ENCODE measurements around the gene GOLGA6L7. TPM values are rescaled to one million over a fixed set of nuclear protein-coding genes. Genes with fewer than 3 reads are reported as not detected.
"Not testable (repeated sequence)": the region's sequence is repeated elsewhere in the genome, so short reads cannot be mapped to it uniquely, and the experiment has no call there.

The GOLGA6L7 gene
- total and polyA plus RNA-seq, 2 experiments from 2014 or later: 0.47 TPM; not detected in 1

DNA sequence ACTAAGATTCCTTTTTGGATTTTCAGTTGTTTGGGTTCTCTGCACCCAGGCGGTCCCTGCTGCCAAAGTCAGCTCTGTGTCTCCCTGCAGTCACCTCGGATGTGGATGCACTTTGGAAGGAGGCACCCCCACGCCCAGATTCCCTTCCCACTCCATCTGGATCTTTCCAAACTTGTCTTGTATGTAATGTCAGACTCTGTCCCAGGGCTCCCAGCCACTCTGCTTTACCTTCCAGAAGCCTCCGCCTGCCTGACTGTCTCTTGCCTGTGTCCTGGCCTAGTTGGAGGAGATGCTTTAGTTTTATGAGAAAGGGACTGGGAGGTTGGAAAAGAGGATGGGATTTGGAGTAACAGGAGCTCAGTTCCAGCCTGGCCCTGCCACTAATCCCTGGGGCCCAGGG lies 41.8 kb upstream of the GOLGA6L7 start:
- H3K27ac Mint-ChIP-seq; H3K4me2 ChIP-seq; H3F3A ChIP-seq (replicated peaks; ENCODE audit: low read depth); H3K36me3 Mint-ChIP-seq (ENCODE audit: low read depth); H3K79me2 ChIP-seq (replicated peaks; ENCODE audit: insufficient read depth); H3K4me1 ChIP-seq (ENCODE audit: insufficient read depth); H3K4me3 ChIP-seq; H3K27ac ChIP-seq (ENCODE audit: low read depth); H3K9me3 Mint-ChIP-seq; H4K20me1 ChIP-seq (replicated peaks; ENCODE audit: insufficient read depth); H3K9me2 ChIP-seq (ENCODE audit: insufficient read depth); ATAC-seq; DNase-seq (ENCODE audit: low spot score); H3K4me3 Mint-ChIP-seq; H3K36me3 ChIP-seq (ENCODE audit: insufficient read depth); H2AFZ ChIP-seq: not testable (repeated sequence)
- Mint-ChIP-seq H3K4me1 (peaks cover 15% of the 10 kb centered on the region), H3K27me3 (ENCODE audit: insufficient read depth, low read depth, poor library complexity) (peaks cover 16% of the 10 kb centered on the region)
- peaks cover 17% of the 10 kb centered on the region for H3K27me3 ChIP-seq (ENCODE audit: insufficient read depth)

DNA sequence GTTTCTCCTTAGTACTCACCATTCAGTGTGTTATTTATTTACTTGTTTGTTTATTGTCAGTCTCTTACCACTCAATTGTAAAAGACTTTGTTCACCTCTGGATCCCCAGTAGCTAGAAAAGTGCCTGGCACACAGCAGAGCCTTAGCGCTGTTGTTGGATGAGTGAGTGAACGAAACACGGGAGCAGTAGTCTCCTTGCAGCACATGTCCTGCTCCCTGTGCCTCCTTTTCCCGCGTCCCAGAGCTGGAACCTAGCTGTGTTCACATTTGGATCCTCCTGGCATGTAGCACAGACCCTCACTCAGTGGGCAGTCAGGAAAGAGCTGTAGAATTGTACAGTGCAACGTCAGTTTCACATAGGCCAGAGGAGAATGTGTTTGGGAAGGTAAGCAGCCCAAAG lies 41.4 kb upstream of the GOLGA6L7 start:
- H4K20me1 ChIP-seq (replicated peaks; ENCODE audit: insufficient read depth); H3K4me3 ChIP-seq; DNase-seq (ENCODE audit: low spot score); H3K4me1 ChIP-seq (ENCODE audit: insufficient read depth); H3K9me2 ChIP-seq (ENCODE audit: insufficient read depth); H3K36me3 ChIP-seq (ENCODE audit: insufficient read depth); H3K79me2 ChIP-seq (replicated peaks; ENCODE audit: insufficient read depth); H3K36me3 Mint-ChIP-seq (ENCODE audit: low read depth); H3K27ac Mint-ChIP-seq; H3K4me3 Mint-ChIP-seq; H3K9me3 Mint-ChIP-seq; H3K4me2 ChIP-seq; H2AFZ ChIP-seq; ATAC-seq; H3K27ac ChIP-seq (ENCODE audit: low read depth); H3F3A ChIP-seq (replicated peaks; ENCODE audit: low read depth): not testable (repeated sequence)
- peaks cover 21% of the 10 kb centered on the region for H3K27me3 ChIP-seq (ENCODE audit: insufficient read depth)
- H3K4me1 Mint-ChIP-seq: peaks cover 18% of the 10 kb centered on the region
- peaks cover 20% of the 10 kb centered on the region for H3K27me3 Mint-ChIP-seq (ENCODE audit: insufficient read depth, low read depth, poor library complexity)

DNA sequence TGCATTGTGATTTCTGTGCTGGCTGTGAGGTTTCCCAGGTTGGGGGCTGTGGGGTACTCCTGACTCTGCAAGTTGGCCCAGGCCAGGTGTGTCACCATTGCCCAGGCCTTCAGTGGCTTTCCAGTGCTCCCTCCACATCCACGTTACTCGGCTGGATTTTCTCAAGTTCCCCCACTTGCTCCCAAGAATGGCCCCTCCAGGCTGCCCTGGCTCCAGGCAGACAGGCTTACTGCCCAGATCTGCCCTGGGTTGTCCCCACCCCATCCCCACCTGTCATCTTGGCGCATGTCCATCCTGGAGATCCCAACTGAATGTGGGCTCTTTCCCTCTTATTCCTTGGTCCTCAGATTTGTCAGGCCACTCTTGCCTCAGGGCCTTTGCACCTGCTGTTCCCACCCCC lies 40.9 kb upstream of the GOLGA6L7 start:
- peaks cover 26% of the 10 kb centered on the region for H3K27me3 ChIP-seq (ENCODE audit: insufficient read depth)
- ATAC-seq (no peak), DNase-seq (ENCODE audit: low spot score) (no peak)
- H3K4me3 ChIP-seq: no peak overlapping the region
- H3K9me3 Mint-ChIP-seq: no peaks in the 10 kb centered on the region; the same call in 2 of the 3 replicates
- no peaks in the 10 kb centered on the region for H4K20me1 ChIP-seq (replicated peaks; ENCODE audit: insufficient read depth)
- peaks cover 25% of the 10 kb centered on the region for H3K27me3 Mint-ChIP-seq (ENCODE audit: insufficient read depth, low read depth, poor library complexity)
- no peaks in the 10 kb centered on the region; the same call in 2 of the 3 replicates for H3K36me3 Mint-ChIP-seq (ENCODE audit: low read depth)
- no peak overlapping the region for H3K4me2 ChIP-seq
- H3K9me2 ChIP-seq (ENCODE audit: insufficient read depth): no peaks in the 10 kb centered on the region
- H2AFZ ChIP-seq: no peak overlapping the region
- no peaks in the 10 kb centered on the region for H3K36me3 ChIP-seq (ENCODE audit: insufficient read depth)
- peaks cover 17% of the 10 kb centered on the region for H3K4me1 Mint-ChIP-seq
- peaks cover 5% of the 10 kb centered on the region; the same call in 1 of the 2 replicates for H3K4me1 ChIP-seq (ENCODE audit: insufficient read depth)
- no peak overlapping the region for H3K27ac ChIP-seq (ENCODE audit: low read depth)
- no peak overlapping the region; the same call in 1 of the 2 replicates for H3K27ac Mint-ChIP-seq
- H3F3A ChIP-seq (replicated peaks; ENCODE audit: low read depth): no peaks in the 10 kb centered on the region
- no peaks in the 10 kb centered on the region for H3K79me2 ChIP-seq (replicated peaks; ENCODE audit: insufficient read depth)
- no peak overlapping the region for H3K4me3 Mint-ChIP-seq
- TF ChIP-seq ZNF114 (CRISPR knock-in tag; IDR thresholded peaks at IDR 0.05) (no peak), EZH2 (IDR thresholded peaks at IDR 0.05; ENCODE audit: low read depth, unreplicated experiment) (no peak), POLR2AphosphoS5 (IDR thresholded peaks at IDR 0.05; ENCODE audit: low read depth) (no peak), JUNB (IDR thresholded peaks at IDR 0.05; ENCODE audit: unreplicated experiment) (no peak), ZNF331 (CRISPR knock-in tag; IDR thresholded peaks at IDR 0.05; ENCODE audit: low read depth) (no peak)
- TF ChIP-seq, protein P1, sequence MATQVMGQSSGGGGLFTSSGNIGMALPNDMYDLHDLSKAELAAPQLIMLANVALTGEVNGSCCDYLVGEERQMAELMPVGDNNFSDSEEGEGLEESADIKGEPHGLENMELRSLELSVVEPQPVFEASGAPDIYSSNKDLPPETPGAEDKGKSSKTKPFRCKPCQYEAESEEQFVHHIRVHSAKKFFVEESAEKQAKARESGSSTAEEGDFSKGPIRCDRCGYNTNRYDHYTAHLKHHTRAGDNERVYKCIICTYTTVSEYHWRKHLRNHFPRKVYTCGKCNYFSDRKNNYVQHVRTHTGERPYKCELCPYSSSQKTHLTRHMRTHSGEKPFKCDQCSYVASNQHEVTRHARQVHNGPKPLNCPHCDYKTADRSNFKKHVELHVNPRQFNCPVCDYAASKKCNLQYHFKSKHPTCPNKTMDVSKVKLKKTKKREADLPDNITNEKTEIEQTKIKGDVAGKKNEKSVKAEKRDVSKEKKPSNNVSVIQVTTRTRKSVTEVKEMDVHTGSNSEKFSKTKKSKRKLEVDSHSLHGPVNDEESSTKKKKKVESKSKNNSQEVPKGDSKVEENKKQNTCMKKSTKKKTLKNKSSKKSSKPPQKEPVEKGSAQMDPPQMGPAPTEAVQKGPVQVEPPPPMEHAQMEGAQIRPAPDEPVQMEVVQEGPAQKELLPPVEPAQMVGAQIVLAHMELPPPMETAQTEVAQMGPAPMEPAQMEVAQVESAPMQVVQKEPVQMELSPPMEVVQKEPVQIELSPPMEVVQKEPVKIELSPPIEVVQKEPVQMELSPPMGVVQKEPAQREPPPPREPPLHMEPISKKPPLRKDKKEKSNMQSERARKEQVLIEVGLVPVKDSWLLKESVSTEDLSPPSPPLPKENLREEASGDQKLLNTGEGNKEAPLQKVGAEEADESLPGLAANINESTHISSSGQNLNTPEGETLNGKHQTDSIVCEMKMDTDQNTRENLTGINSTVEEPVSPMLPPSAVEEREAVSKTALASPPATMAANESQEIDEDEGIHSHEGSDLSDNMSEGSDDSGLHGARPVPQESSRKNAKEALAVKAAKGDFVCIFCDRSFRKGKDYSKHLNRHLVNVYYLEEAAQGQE (IDR thresholded peaks at IDR 0.05; ENCODE audit: unreplicated experiment): no peak
- TF ChIP-seq, protein P2, sequence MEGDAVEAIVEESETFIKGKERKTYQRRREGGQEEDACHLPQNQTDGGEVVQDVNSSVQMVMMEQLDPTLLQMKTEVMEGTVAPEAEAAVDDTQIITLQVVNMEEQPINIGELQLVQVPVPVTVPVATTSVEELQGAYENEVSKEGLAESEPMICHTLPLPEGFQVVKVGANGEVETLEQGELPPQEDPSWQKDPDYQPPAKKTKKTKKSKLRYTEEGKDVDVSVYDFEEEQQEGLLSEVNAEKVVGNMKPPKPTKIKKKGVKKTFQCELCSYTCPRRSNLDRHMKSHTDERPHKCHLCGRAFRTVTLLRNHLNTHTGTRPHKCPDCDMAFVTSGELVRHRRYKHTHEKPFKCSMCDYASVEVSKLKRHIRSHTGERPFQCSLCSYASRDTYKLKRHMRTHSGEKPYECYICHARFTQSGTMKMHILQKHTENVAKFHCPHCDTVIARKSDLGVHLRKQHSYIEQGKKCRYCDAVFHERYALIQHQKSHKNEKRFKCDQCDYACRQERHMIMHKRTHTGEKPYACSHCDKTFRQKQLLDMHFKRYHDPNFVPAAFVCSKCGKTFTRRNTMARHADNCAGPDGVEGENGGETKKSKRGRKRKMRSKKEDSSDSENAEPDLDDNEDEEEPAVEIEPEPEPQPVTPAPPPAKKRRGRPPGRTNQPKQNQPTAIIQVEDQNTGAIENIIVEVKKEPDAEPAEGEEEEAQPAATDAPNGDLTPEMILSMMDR (conservative IDR thresholded peaks at IDR 0.05; ENCODE audit: low read depth in 2 of 2): no peak

Measured in GM23338 (cell line).